CMK (cell line): ENCODE measurements around the gene LRRC32.

Experiments used
- DNase-seq: peaks from one replicate; pipeline ENCODE4 v3.0.0-alpha.2; 2010; ENCODE audit warnings: low read depth

The LRRC32 gene, protein sequence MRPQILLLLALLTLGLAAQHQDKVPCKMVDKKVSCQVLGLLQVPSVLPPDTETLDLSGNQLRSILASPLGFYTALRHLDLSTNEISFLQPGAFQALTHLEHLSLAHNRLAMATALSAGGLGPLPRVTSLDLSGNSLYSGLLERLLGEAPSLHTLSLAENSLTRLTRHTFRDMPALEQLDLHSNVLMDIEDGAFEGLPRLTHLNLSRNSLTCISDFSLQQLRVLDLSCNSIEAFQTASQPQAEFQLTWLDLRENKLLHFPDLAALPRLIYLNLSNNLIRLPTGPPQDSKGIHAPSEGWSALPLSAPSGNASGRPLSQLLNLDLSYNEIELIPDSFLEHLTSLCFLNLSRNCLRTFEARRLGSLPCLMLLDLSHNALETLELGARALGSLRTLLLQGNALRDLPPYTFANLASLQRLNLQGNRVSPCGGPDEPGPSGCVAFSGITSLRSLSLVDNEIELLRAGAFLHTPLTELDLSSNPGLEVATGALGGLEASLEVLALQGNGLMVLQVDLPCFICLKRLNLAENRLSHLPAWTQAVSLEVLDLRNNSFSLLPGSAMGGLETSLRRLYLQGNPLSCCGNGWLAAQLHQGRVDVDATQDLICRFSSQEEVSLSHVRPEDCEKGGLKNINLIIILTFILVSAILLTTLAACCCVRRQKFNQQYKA

GRCh38 chr11:76670485-76671236 lies at the start of gene LRRC32:
Gene LRRC32, minus strand, starts transcription at chr11:76670747. Its CDS starts 4,793 bp downstream, at chr11:76665954.
- DNase-seq: no peak

DNA sequence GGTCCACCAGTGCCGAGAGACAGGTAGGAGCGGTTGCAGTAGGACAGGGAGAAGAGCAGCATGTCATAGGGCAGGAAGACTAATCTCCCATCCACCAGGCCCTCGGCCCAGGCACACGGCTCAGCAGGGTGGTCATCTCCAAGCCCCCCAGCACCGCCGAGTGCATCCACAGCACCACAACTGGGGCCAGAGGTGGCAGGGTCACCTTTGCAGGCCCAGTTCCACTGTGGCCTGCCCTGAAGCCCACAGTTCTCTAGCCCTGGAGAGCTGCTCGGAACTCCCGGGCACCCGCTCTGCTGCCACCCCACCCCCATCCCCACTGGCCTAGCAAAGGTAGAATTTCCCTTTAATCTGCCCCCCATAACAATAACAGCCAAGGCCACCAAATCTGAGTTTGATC lies 49.1 kb upstream of the LRRC32 start:
- DNase-seq: no peak

GRCh38 chr11:76719281-76719680 lies 48.7 kb upstream of the LRRC32 start:
- no peak for DNase-seq

DNA sequence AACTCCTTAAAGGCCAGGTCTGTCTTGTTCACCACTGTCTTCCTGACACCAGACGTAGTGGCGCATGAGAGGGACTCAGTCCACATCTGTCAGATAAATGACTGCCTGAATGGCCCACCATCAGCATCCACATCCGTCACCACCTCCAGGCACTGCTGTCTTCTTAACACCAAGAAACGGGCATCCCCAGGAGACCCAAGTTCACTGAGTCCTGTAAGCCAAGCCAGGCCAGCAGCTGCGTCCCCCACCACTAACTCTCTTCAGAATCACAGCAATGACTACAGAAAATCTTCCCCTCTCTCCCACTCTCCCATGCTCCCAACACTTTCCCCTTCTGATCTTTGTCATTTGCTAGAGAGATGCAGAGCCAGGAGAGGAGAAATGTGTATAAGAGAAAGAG lies 47.3 kb upstream of the LRRC32 start:
- no peak for DNase-seq

DNA sequence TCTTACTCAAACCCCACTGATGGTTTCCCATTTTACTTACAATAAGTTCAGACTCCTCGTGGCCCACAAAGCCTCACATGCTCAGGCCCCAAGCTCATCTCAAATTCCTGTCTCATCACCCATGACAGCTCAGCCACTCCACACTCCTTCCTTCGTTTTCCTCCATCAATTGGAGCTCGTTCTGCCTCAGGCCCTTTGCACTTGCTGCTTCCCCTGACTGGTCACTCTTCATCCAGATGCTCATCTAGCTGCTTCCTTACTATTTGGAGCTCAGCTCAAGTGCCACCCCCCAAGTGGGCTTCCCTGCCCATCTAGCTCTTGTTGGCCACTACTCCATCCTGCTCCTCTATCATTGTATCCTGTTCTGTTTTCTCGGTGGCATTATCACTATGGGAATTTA lies 46.8 kb upstream of the LRRC32 start:
- no peak for DNase-seq

GRCh38 chr11:76716268-76716667 lies 45.7 kb upstream of the LRRC32 start:
- no peak for DNase-seq

DNA sequence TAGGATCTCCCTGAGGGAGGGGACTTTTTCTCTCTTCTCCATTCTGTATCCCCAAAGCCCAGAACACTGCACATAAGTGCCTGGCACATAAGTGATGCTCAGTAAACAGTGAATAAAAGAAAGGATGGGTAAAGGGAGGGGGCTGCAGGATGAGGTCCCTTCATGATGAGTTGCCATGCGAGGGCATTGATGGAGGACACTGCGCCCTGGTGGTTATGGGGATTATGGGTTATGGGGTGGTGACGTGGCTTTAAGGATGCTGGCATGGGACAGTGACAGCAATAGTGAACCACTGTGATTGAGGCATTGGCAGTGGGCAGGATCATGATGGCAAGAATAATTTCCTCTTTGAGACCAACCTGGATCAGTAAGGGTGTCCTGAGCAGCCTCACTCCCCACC lies 43.9 kb upstream of the LRRC32 start:
- DNase-seq: no peak

DNA sequence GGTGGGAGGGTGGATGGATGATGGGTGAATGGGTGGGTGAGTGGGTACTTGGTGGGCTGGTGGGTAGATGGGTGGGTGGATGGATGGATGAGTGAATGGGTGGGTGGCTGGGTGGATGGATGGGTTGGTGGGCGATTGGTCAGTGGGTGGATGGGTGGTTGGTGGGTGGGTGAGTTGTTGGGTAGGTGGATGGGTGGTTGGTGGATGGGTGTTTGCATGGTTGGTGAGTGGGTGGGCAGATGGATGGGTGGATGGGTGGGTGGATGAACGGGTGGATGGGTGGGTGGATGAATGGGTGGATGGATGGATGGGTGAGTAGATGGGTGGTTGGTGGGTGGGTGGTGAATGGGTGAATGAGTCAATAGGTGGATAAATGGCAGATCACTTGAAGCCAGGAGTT lies 43.0 kb upstream of the LRRC32 start:
- DNase-seq: no peak

GRCh38 chr11:76712125-76712524 lies 41.6 kb upstream of the LRRC32 start:
- DNase-seq: no peak

DNA sequence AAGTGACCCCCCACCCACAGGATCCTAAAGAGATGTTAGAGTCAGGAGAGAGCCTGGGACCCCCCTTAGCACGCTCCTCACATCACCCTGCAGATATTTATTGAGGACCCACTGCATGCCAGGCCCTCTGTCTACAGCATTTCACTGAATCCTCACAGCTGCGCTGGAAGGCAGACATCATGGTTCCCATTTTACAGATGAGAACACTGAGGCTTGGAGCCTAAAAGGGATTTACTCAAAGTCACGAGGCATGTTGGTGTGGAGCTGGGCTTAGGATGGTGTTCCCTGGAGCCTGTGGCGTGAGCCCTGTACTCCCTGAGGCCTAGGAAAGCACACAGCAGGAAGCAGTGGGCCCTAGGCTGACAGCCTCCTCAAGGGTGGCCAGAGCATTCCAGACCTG lies 39.2 kb upstream of the LRRC32 start:
- no peak for DNase-seq

DNA sequence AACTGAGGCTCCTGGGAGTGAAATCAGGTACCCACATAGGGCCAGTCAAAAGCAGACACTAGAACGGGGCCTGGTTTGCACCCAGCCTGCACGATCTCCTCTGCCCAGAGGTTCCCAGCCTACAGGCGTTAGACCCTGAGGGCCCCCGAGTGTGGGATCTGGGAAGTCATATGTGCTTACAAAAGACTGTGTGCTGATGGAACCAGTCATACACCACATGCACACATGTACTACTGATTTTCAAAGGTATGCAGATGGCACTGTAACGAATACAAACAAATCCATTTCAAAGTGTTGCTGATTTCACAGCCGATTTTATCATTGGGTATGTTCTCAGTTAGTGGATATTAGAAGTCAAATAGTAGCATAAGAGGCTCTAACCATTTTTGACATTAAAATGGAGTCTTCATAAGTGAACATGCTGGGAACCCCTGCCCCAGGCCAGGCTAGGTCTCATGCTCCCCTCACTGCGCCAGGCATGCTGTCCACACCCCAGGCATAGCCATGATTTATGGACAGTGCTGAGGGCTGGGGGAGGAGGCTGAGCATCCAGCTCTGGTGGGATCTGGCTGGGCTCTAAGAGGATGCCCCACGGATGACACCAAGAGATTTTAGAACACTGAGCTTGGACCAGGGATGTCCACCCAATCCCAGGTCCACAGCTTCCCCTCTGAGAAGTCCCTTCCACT lies 38.6 kb upstream of the LRRC32 start:
- no peak for DNase-seq

GRCh38 chr11:76707293-76707825 lies 36.8 kb upstream of the LRRC32 start:
- no peak for DNase-seq

GRCh38 chr11:76706667-76707066 lies 36.1 kb upstream of the LRRC32 start:
- no peak for DNase-seq

DNA sequence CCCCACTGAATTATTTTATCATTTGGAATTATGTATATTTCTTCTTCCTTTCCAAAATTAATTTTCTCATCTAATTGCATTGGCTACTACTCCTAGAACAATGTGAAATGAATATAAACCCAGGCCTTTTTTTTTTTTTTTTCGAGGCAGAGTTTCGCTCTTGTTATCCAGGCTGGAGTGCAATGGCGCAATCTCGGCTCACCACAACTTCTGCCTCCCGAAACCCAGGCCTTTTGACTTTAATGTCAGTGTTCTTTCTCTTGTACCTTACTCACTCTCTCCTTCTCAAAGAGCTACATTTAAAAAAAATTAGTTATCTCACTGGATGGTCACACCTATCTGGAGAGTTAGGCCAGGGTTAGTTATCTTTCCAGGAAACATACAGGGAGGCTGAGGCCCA lies 35.3 kb upstream of the LRRC32 start:
- DNase-seq: no peak

GRCh38 chr11:76704171-76704948 lies 33.8 kb upstream of the LRRC32 start:
- no peak for DNase-seq

GRCh38 chr11:76703707-76704106 lies 33.2 kb upstream of the LRRC32 start:
- no peak for DNase-seq

DNA sequence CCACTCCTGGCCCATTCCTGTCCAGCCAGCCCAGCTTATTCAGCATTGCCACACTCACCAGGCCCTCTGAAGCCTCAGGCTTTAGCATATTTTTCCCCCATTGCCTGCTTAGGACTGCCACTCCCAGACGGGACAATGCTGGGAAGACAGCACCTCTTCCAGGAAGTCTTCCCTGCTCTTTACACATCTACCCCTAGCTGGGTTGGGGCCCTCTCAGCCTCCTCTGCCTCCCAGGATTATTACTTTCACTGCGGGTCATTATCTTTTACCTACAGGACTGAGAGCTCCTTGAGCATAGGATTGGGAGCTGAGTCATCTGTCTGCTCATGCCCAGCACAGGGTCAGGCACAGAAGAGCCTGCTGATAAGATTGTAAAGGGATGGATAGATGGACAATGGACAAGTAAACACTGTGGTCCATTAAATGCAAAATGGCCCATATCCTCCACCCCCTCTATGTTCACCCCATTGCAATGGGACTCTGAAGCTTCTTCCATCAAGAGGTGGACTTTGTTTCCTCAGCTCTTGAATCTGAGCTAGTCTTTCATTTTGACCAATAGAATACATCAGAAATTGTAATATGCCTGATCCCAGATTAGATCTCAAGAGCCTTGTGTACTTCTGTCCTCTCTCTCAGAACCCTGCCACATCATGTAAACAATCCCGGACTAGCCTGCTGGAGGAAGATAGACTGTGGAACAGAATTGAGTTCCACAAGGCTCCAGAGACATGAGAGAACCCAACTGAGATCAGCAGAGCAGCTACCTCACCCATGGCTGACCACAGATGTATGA lies 32.0 kb upstream of the LRRC32 start:
- DNase-seq: no peak

DNA sequence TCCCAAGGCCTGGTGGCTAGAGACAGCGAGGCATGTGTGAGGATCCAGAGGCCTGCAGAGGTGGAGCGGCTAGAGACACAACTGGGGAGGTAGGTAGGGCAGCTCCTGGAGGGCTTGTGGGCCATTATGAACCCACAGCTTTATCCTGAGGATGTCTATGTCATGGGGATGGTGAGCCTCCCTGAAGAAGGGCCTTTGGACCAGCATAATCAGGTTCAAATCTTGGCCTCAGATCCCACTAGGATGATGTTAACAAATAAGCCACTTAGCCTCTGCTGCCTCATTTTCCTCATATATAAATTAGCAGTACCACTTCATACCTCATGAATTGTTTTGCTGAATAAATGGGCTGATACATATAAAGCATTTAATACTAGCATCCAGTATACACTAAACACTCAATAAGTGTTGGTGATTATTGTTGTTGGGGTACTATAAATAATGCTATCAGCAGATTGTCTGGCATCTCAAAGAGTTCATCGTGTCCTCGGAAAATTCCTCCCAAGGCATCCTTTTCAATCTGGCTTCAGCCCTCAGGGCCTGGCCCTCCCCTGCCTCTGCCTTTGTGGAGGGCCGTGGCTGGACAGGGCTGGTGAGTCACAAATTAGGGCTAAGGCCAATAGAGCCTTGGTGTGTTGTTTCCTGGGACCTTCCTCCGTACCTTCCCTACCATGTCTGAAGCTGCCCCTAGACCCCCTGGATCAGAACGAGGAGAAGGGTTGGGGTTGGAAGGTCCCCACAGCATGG lies 30.9 kb upstream of the LRRC32 start:
- DNase-seq: no peak

DNA sequence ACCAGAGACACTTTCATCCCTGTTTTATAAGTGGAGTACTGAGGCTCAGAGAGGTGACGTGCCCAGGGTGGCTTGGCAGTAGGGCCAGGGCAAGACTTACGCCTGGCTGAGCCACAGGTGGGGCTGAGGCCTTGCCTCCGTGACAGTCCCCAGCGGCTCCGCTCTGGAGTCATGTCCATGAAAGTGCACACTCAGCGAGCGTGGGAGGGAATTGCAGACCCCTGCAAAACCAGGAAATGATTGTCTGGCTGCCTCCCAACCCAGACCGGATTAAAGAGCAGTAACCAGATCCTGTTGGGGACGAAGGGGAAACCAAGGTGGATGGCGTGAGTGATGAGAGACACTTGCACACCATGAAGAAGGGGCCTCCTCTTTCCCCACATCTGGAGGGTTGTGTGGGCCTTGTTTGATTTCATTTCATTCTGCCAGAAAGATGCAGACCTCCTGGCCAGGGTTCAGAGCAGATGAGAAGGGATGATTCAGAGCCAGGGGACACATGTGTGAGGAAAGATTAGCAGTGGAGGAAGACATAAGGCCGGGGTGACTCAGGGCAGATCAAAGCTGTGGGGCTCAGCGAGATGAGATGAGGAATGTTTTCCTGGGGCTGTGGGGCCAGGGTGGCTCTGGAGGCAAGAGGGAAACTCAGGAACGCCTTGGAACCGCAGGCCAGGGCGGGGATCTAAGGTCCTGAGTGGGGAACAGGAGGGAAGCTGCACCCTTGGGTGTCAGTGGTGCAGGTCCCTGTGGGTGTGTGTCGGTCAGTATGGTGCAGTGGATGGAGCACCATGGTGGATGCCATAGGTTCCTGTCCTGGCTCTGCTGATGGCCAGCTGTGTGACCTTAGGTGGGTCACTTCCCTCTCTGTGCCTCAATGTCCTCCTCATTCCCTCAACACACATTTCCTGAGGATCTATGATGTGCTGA lies 29.9 kb upstream of the LRRC32 start:
- DNase-seq: peak; percentile 86
